Lower leg skin (tissue), 3 donors: ENCODE data around the gene LIPC.

Experiments
- CTCF ChIP-seq, 3 donors: fragments of 450-650 bp; IDR thresholded peaks; one replicate each; pipeline ENCODE4 v1.5.1; 2016; ENCODE audit warnings: antibody characterized with exemption in 3 of 3, mild to moderate bottlenecking in 3 of 3, moderate library complexity in 2 of 3
- POLR2A ChIP-seq, 2 donors: fragments of 450-650 bp; IDR thresholded peaks; one replicate each; pipeline ENCODE4 v1.6.1; 2016 to 2017; ENCODE audit warnings: antibody characterized with exemption in 2 of 2, mild to moderate bottlenecking in 1 of 2, moderate library complexity in 1 of 2

GRCh38 chr15:58438111-58438510, 6.3 kb downstream of the LIPC start:
- TF ChIP-seq CTCF (IDR thresholded peaks at IDR 0.05) (no peak), POLR2A (IDR thresholded peaks at IDR 0.05) (no peak)
